PC-3 (cell line): ENCODE measurements around the gene PNN. TPM values are rescaled to one million over a fixed set of nuclear protein-coding genes. Genes with fewer than 3 reads are reported as not detected.
"Not testable (repeated sequence)": the region's sequence is repeated elsewhere in the genome, so short reads cannot be mapped to it uniquely, and the experiment has no call there.

Source experiments
- ATAC-seq: fragments of 200-7000 bp; cut with Tn5 transposase; 2 replicates; pipeline ENCODE4 v1.9.1; 2020; ENCODE audit warnings: mild to moderate bottlenecking, moderate library complexity
- BruUV-seq: library from RNA; stranded (reverse); fragments of 400-500 nt; replicated peaks from 2 replicates; lab custom pipeline; 2021; lab: Mats Ljungman, UMichigan
- CTCF ChIA-PET: fragments of 300-600 bp; sonication (Branson Sonifier 250); formaldehyde crosslinking; loops from one replicate; lab custom pipeline; 2022; ENCODE audit warnings: antibody characterized with exemption; lab: Charles Lee
- POLR2A ChIA-PET: fragments of 300-600 bp; sonication (Branson Sonifier 250); formaldehyde crosslinking; loops from one replicate; lab custom pipeline; 2022; ENCODE audit warnings: antibody characterized with exemption; ENCODE audit not compliant: unreplicated experiment; lab: Charles Lee
- DNase-seq: peaks from one replicate; pipeline ENCODE4 v3.0.0-alpha.2; 2015
- H2AFZ ChIP-seq: fragments of 300-600 bp; sonication (generic); 2 replicates; pipeline ENCODE4 v1.6.0; 2016; ENCODE audit warnings: antibody characterized with exemption, low read length
- H3F3A ChIP-seq: fragments of 300-600 bp; sonication (generic); one replicate; pipeline ENCODE4 v1.6.0; 2017; ENCODE audit warnings: antibody characterized with exemption, low read length, control low read depth, mild to moderate bottlenecking; ENCODE audit not compliant: unreplicated experiment
- H3K27ac ChIP-seq: fragments of 300-600 bp; sonication (generic); 2 replicates; pipeline ENCODE4 v1.5.1; 2016; ENCODE audit warnings: mild to moderate bottlenecking, low read length
- H3K27me3 ChIP-seq: fragments of 300-600 bp; sonication (generic); 2 replicates; pipeline ENCODE4 v1.6.1; 2016; ENCODE audit warnings: low read length, mixed read lengths
- H3K36me3 ChIP-seq: fragments of 300-600 bp; sonication (generic); 2 replicates; pipeline ENCODE4 v1.6.1; 2016; ENCODE audit warnings: low read depth, mixed run types, low read length, mixed read lengths
- H3K4me1 ChIP-seq: fragments of 300-600 bp; sonication (generic); 2 replicates; pipeline ENCODE4 v1.5.1; 2016; ENCODE audit warnings: low read length; ENCODE audit not compliant: insufficient read depth
- H3K4me2 ChIP-seq: fragments of 300-600 bp; sonication (generic); 2 replicates; pipeline ENCODE4 v1.6.0; 2016; ENCODE audit warnings: low read length
- H3K4me3 ChIP-seq: fragments of 300-600 bp; sonication (generic); 2 replicates; pipeline ENCODE4 v1.5.1; 2016; ENCODE audit warnings: mild to moderate bottlenecking, low read length, mixed read lengths
- H3K79me2 ChIP-seq: fragments of 300-600 bp; sonication (generic); 2 replicates; pipeline ENCODE4 v1.6.1; 2017; ENCODE audit warnings: low read length, mixed read lengths
- H3K9ac ChIP-seq: fragments of 300-600 bp; sonication (generic); 2 replicates; pipeline ENCODE4 v1.6.0; 2016; ENCODE audit warnings: mild to moderate bottlenecking, low read length
- H3K9me2 ChIP-seq: fragments of 300-600 bp; sonication (generic); replicated peaks from 2 replicates; pipeline ENCODE4 v1.6.1; 2016; ENCODE audit warnings: mixed run types, low read length, mixed read lengths
- H3K9me3 ChIP-seq: fragments of 300-600 bp; sonication (generic); 2 replicates; pipeline ENCODE4 v1.6.1; 2016; ENCODE audit warnings: low read length, mixed read lengths
- H4K20me1 ChIP-seq: fragments of 300-600 bp; sonication (generic); 2 replicates; pipeline ENCODE4 v1.6.1; 2016; ENCODE audit warnings: low read length, mixed read lengths
- EZH2 ChIP-seq: fragments of 300-600 bp; sonication (generic); IDR thresholded peaks from one replicate; pipeline ENCODE4 v1.6.1; 2017; ENCODE audit warnings: antibody characterized with exemption, mild to moderate bottlenecking, low read length; ENCODE audit not compliant: unreplicated experiment
- EZH2phosphoT487 ChIP-seq: fragments of 300-600 bp; sonication (generic); IDR thresholded peaks from 2 replicates; pipeline ENCODE4 v1.6.1; 2018; ENCODE audit warnings: mild to moderate bottlenecking, antibody characterized with exemption, low read length, borderline replicate concordance
- intact Hi-C: fragments of 100-400 bp; cut with micrococcal nuclease; formaldehyde crosslinking; loops from 2 replicates; pipeline ENCODE4 v1.9.0; 2023
- total RNA-seq: library from RNA; depleted of rRNA; stranded (reverse); fragments of >200 nt; gene quantifications from 2 replicates; pipeline ENCODE4 v1.2.3, GENCODE V29; 2014
- TF ChIP-seq, protein P1 (sequence below): fragments of 300-600 bp; sonication (generic); conservative IDR thresholded peaks from 2 replicates; pipeline ENCODE4 v1.5.1; 2017; ENCODE audit warnings: antibody characterized with exemption, low read depth, mild to moderate bottlenecking, low read length

Gene PNN
- total RNA-seq, 1 experiment from 2014 or later = 36.7 TPM

DNA sequence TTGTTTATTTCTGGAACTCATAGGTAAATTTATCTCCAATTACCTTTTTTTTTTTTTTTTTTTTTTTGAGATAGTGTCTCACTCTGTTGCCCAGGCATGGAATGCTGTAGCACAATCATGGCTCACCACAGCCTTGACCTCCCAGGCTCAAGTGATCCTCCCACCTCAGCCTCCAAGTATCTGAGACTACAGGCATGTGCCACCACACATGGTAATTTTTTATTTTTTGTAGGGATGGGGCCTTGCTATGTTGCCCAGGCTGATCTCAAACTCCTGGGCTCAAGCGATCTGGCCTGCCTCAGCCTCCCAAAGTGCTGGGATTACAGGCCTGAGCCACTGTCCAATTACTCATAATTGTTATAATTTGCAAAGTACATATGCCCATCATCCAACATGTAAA lies 45.4 kb downstream of the PNN start:
- H3K9me3 ChIP-seq, H3K79me2 ChIP-seq, H3K9me2 ChIP-seq, H3K36me3 ChIP-seq, DNase-seq, H4K20me1 ChIP-seq, BruUV-seq, ATAC-seq, intact Hi-C loops, H3K9ac ChIP-seq, H3F3A ChIP-seq, CTCF ChIA-PET, H3K27me3 ChIP-seq, H3K4me3 ChIP-seq, H2AFZ ChIP-seq: not testable (repeated sequence)
- H3K4me2 ChIP-seq = peak overlapping the region; percentile 37; the same call in 1 of the 2 replicates
- H3K4me1 ChIP-seq = peaks cover 41% of the 10 kb centered on the region
- peak overlapping the region; percentile 30; the same call in 1 of the 2 replicates for H3K27ac ChIP-seq
- POLR2A ChIA-PET = interaction anchor here (0.9 kb wide), 1 partner anchor 51 kb away, joined by 4 read pairs; the partner anchor contains the start of gene TRAPPC6B

DNA sequence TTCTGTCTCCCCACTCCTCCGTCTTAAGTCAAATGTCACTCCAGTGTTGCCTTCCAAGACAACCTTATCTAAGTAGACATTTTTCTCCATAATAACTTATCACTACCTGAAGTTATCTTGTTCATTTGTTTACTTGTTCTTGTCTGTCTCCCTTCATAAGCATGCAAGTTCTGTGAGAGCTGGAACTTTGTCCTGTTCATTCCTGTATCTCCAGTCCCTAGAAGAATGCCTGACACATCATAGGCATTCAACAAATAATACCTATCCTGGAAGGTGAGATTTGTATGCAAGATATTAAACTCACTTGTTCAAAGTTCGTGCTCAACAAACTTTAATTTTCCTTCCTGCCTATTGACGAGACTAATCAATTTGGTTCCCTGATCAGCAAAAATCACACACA lies 53.0 kb downstream of the PNN start:
- Histone ChIP-seq H3F3A (no peaks in the 10 kb centered on the region), H3K4me2 (no peak overlapping the region), H3K4me1 (no peaks in the 10 kb centered on the region), H3K9ac (no peak overlapping the region), H3K9me2 (no peaks in the 10 kb centered on the region), H3K36me3 (no peaks in the 10 kb centered on the region), H3K9me3 (no peaks in the 10 kb centered on the region), H3K4me3 (no peak overlapping the region), H3K27me3 (no peaks in the 10 kb centered on the region), H3K27ac (no peak overlapping the region), H4K20me1 (no peaks in the 10 kb centered on the region), H3K79me2 (no peaks in the 10 kb centered on the region), H2AFZ (no peak overlapping the region)
- ChIA-PET CTCF (no interaction called here), POLR2A (no interaction called here)
- ATAC-seq = no peak
- no TSS peak for BruUV-seq
- intact Hi-C loops = no loop called here
- TF ChIP-seq EZH2 (no peak), EZH2phosphoT487 (no peak)
- TF ChIP-seq, protein P1, sequence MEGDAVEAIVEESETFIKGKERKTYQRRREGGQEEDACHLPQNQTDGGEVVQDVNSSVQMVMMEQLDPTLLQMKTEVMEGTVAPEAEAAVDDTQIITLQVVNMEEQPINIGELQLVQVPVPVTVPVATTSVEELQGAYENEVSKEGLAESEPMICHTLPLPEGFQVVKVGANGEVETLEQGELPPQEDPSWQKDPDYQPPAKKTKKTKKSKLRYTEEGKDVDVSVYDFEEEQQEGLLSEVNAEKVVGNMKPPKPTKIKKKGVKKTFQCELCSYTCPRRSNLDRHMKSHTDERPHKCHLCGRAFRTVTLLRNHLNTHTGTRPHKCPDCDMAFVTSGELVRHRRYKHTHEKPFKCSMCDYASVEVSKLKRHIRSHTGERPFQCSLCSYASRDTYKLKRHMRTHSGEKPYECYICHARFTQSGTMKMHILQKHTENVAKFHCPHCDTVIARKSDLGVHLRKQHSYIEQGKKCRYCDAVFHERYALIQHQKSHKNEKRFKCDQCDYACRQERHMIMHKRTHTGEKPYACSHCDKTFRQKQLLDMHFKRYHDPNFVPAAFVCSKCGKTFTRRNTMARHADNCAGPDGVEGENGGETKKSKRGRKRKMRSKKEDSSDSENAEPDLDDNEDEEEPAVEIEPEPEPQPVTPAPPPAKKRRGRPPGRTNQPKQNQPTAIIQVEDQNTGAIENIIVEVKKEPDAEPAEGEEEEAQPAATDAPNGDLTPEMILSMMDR = no peak
- DNase-seq = no peak

DNA sequence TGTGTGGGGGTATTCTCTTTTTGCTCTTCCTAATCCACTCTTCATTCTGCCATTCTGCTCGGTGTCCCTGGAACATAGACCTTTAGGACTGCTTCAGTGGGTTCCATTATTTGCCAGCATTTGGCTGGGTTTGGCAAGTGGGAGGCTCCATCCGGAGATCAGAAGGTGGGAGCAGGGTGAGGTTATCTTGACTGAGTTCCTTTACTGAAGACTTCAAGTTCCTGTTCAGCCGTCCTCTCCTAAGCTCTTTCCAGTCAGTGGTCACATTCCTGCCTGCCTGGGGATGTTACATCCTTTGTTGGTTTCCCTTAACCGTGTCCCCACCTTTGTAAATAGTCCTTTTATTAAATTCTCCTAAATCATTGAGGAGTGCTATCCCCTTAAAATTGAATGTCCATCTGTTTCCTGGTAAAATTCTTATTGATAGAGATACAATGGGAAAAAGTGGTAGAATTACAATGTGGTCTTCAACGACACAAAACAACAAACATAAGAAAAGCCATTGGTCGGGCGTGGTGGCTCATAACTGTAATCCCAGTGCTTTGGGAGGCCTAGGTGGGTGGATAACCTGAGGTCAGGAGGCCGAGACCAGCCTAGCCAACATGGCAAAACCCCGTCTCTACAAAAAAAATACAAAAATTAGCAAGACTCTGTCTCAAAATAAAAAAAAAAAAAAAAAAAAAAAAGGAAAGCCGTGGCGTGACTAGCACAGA lies 53.6 kb downstream of the PNN start:
- TF ChIP-seq, protein P1 = no peak
- TF ChIP-seq EZH2 = no peak
- no peak for TF ChIP-seq EZH2phosphoT487
- H3K9me2 ChIP-seq = no peaks in the 10 kb centered on the region
- DNase-seq = no peak
- no peaks in the 10 kb centered on the region for H3K79me2 ChIP-seq
- CTCF ChIA-PET = no interaction called here
- no peaks in the 10 kb centered on the region for H3K9me3 ChIP-seq
- POLR2A ChIA-PET = no interaction called here
- no peaks in the 10 kb centered on the region for H3K4me1 ChIP-seq
- no peak overlapping the region for H3K4me2 ChIP-seq
- no peak overlapping the region for H3K27ac ChIP-seq
- no peaks in the 10 kb centered on the region for H4K20me1 ChIP-seq
- no peak overlapping the region for H3K9ac ChIP-seq
- no peak overlapping the region for H2AFZ ChIP-seq
- no peaks in the 10 kb centered on the region for H3K27me3 ChIP-seq
- H3K4me3 ChIP-seq = no peak overlapping the region
- no peaks in the 10 kb centered on the region for H3K36me3 ChIP-seq
- intact Hi-C loops = no loop called here
- BruUV-seq = no TSS peak
- no peaks in the 10 kb centered on the region for H3F3A ChIP-seq
- no peak for ATAC-seq
